GM06990 (cell line): ENCODE measurements around the gene USF2.

Experiments used
- DNase-seq: peaks from one replicate; pipeline ENCODE4 v3.0.0-alpha.2; 2011; ENCODE audit not compliant: insufficient read length; ENCODE audit errors: extremely low read depth
- H3K27me3 ChIP-seq: replicated peaks from 2 replicates; pipeline ENCODE4 v1.6.0; 2011; ENCODE audit warnings: low read length; ENCODE audit not compliant: control insufficient read depth, insufficient read depth
- H3K36me3 ChIP-seq: 2 replicates; pipeline ENCODE4 v1.5.1; 2011; ENCODE audit warnings: low read length; ENCODE audit not compliant: control insufficient read depth, insufficient read depth
- H3K4me3 ChIP-seq: replicated peaks from 2 replicates; pipeline ENCODE4 v1.5.1; 2011; ENCODE audit warnings: low read depth, mild to moderate bottlenecking, control low read depth, low read length
- TF ChIP-seq, protein P1 (sequence below): IDR thresholded peaks from 2 replicates; pipeline ENCODE4 v1.5.1; 2011; ENCODE audit warnings: low read length, control low read depth, mild to moderate bottlenecking, inconsistent platforms; ENCODE audit not compliant: insufficient read depth, poor library complexity, severe bottlenecking

USF2 gene

DNA sequence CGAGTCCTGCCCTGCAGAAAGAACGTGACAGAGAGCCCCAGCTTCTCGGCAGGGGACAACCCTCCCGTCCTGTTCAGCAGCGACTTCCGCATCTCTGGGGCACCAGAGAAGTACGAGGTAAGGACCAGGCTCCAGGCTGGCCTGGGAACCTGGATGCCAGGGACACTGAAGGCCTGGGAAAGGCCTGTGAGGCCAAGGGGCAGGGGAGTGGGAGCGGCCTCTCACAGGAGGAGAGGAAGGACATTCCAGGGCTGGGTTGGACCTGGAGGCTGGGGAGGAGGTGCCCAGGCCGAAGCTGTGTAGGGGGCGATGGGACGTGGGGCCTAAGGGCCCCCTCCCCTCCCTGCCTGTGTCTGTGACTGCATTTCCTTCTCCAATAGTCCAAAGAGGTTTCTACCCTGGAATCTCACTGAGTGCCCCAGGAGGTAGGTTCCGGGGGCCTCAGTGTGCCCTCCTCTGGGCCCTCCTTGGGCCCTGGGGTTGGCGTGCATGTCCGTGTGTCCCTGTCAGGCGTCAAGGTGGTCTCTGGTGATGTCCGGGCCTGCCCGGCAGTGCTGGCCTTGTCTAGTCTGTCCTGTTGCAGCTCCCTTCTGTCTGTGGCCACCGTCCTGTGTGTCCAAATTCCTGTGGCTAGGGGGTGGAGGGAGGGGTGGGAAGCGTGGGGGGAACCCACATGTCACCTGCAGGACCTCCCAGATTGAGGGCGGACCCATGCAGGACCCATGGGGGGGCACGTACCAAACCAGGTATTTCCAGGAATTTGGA, 43.3 kb downstream of the USF2 start:
- DNase-seq, result no peak
- no peaks in the 10 kb centered on the region for H3K36me3 ChIP-seq
- TF ChIP-seq, protein P1, sequence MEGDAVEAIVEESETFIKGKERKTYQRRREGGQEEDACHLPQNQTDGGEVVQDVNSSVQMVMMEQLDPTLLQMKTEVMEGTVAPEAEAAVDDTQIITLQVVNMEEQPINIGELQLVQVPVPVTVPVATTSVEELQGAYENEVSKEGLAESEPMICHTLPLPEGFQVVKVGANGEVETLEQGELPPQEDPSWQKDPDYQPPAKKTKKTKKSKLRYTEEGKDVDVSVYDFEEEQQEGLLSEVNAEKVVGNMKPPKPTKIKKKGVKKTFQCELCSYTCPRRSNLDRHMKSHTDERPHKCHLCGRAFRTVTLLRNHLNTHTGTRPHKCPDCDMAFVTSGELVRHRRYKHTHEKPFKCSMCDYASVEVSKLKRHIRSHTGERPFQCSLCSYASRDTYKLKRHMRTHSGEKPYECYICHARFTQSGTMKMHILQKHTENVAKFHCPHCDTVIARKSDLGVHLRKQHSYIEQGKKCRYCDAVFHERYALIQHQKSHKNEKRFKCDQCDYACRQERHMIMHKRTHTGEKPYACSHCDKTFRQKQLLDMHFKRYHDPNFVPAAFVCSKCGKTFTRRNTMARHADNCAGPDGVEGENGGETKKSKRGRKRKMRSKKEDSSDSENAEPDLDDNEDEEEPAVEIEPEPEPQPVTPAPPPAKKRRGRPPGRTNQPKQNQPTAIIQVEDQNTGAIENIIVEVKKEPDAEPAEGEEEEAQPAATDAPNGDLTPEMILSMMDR, result no peak

DNA sequence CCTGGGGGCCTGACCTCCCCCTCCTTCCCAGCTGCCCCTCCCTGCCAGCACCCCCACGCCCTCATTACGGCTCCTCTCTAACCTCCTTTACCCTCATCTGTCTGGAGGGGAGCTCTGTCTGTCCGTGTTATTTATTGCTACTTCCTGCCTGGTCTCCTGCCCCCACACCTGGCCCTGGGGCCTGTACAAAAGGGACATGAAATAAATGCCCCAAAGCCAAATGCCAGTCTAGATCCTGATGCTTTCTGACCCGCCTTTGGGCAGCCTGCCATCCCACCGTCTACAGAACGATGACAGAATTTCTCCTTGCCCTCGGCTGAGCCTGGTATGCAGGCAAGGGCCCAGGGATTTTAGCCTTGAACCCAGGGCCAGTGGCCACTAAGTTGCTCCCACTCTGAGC, 44.8 kb downstream of the USF2 start:
- H3K4me3 ChIP-seq, result no peak overlapping the region
- no peaks in the 10 kb centered on the region for H3K27me3 ChIP-seq
- TF ChIP-seq, protein P1, result no peak
- no peak for DNase-seq
- no peaks in the 10 kb centered on the region for H3K36me3 ChIP-seq

More for the DNA sequence above, 43.3 kb downstream of the USF2 start:
- no peaks in the 10 kb centered on the region for H3K27me3 ChIP-seq
- H3K4me3 ChIP-seq, result no peak overlapping the region

DNA sequence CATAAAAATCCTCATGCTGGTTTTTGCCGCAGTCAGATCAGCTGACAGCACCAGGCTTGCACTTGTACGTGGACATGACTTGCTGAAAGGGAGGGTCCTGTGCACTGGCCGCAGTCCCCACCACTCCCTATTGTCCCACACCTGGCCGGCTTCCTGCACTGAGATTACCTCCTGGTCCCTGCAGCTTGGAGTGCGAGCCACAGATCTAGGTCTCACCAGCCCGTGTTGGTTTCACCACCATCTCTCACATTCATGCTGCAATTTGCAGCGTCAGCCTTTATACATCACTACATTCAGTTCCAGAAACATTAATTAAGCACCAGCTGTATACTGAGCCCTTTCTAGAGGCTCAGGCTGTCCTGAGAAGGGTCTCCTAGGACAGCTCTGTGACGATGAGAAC, 45.3 kb downstream of the USF2 start:
- no peak for DNase-seq
- H3K27me3 ChIP-seq, result no peaks in the 10 kb centered on the region
- H3K36me3 ChIP-seq, result no peaks in the 10 kb centered on the region
- no peak overlapping the region for H3K4me3 ChIP-seq
- TF ChIP-seq, protein P1, result no peak

DNA sequence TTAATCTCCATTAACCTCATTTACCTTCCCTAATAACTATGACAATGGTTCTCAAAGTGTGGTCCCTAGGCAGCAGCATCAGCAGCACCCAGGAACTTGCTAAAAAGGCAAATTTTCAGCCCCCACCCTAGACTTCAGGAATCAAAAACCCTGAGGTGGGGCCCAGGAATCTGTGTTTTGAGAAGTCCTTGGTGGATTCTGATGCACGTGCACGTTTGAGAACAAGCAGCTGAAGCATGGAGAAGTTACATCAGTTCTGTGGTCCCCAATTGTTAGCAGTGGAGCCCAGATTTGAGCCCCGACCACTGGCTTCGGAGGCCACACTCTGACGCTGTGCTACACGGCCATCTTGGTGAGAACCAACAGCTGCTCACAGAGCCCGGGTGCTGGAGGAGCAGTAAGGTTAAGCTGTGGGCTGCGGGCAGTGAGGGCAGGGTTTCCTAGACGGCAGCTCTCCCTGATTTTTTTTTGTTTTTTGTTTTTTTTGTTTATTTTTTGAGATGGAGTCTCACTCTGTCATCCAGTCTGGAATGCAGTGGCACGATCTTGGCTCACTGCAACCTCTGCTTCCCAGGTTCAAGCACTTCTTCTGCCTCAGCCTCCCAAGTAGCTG, 46.2 kb downstream of the USF2 start:
- TF ChIP-seq, protein P1, result no peak
- Histone ChIP-seq H3K36me3 (no peaks in the 10 kb centered on the region), H3K4me3 (no peak overlapping the region), H3K27me3 (no peaks in the 10 kb centered on the region)
- DNase-seq, result no peak

DNA sequence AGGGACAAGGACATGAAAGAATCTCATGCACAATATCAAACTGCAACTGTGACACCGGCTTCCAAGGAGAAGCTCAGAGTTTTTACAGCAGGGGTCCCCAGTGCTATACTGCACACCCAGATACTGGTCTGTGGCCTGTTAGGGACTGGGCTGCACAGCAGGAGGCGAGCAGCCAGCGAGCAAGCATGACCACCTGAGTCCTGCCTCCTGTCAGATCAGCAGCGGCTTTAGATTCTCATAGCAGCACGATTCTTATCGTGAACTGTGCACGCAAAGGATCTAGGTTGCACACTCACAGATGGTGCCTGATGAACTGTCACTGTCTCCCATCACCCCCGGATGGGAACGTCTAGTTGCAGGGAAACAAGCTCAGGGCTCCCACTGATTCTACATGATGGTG, 47.1 kb downstream of the USF2 start:
- TF ChIP-seq, protein P1, result peak; percentile 8
- Histone ChIP-seq H3K27me3 (no peaks in the 10 kb centered on the region), H3K4me3 (no peak overlapping the region), H3K36me3 (no peaks in the 10 kb centered on the region)
- DNase-seq, result no peak
